ENCODE data around the gene TMEM171.

The TMEM171 gene

GRCh38 chr5:73139485-73139884 lies 19.1 kb downstream of the TMEM171 start:
- no peak for FAIRE-seq
- TF ChIP-seq POLR2A (IDR thresholded peaks at IDR 0.05; ENCODE audit: low read depth, low read length) = no peak
- no peak for TF ChIP-seq POLR2AphosphoS5 (IDR thresholded peaks at IDR 0.05; ENCODE audit: low read depth, low read length)
- TF ChIP-seq TAF1 (IDR thresholded peaks at IDR 0.05; ENCODE audit: low read depth, low read length) = no peak
- no peak for TF ChIP-seq POU2F2 (IDR thresholded peaks at IDR 0.05; ENCODE audit: low read depth, low read length)
- no peak for TF ChIP-seq PAX5 (IDR thresholded peaks at IDR 0.05; ENCODE audit: insufficient read depth, low read length, severe bottlenecking)
- no peak for TF ChIP-seq SPI1 (IDR thresholded peaks at IDR 0.05; ENCODE audit: low read depth, low read length)
- DNase-seq (ENCODE audit: insufficient read length, low spot score) = no peak

DNA sequence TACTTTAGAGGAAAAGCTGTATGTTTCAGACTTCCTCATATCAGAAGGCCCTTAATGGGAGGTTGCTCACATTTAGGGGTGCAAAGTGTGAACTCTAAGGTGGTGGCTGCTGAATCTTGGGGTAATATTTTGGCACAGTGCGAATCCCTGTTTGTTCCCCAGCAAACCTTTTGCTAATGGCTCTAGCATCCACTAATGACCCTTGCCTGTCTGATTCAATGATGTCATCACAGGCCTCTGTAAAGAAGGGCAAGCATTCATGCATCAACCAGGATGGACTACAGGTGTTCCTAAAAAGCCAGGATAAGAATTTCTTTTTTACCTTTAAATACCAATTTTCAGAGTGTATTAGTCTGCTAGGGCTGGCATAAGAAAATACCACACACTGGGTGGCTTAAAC lies 20.4 kb downstream of the TMEM171 start:
- no peak for DNase-seq (ENCODE audit: insufficient read length, low spot score)
- no peak for FAIRE-seq
- TF ChIP-seq POLR2A (IDR thresholded peaks at IDR 0.05; ENCODE audit: low read depth, low read length) (no peak), PAX5 (IDR thresholded peaks at IDR 0.05; ENCODE audit: insufficient read depth, low read length, severe bottlenecking) (no peak), SPI1 (IDR thresholded peaks at IDR 0.05; ENCODE audit: low read depth, low read length) (no peak), TAF1 (IDR thresholded peaks at IDR 0.05; ENCODE audit: low read depth, low read length) (no peak), POLR2AphosphoS5 (IDR thresholded peaks at IDR 0.05; ENCODE audit: low read depth, low read length) (no peak), POU2F2 (IDR thresholded peaks at IDR 0.05; ENCODE audit: low read depth, low read length) (no peak)

GRCh38 chr5:73142035-73142434 lies 21.7 kb downstream of the TMEM171 start:
- DNase-seq (ENCODE audit: insufficient read length, low spot score) (no peak), FAIRE-seq (no peak)
- no peak for TF ChIP-seq POU2F2 (IDR thresholded peaks at IDR 0.05; ENCODE audit: low read depth, low read length)
- no peak for TF ChIP-seq TAF1 (IDR thresholded peaks at IDR 0.05; ENCODE audit: low read depth, low read length)
- TF ChIP-seq PAX5 (IDR thresholded peaks at IDR 0.05; ENCODE audit: insufficient read depth, low read length, severe bottlenecking) = no peak
- TF ChIP-seq SPI1 (IDR thresholded peaks at IDR 0.05; ENCODE audit: low read depth, low read length) = no peak

GRCh38 chr5:73143716-73144115 lies 23.3 kb downstream of the TMEM171 start:
- no peak for FAIRE-seq
- TF ChIP-seq POLR2AphosphoS5 (IDR thresholded peaks at IDR 0.05; ENCODE audit: low read depth, low read length) (no peak), POLR2A (IDR thresholded peaks at IDR 0.05; ENCODE audit: low read depth, low read length) (no peak), TAF1 (IDR thresholded peaks at IDR 0.05; ENCODE audit: low read depth, low read length) (no peak), POU2F2 (IDR thresholded peaks at IDR 0.05; ENCODE audit: low read depth, low read length) (no peak), SPI1 (IDR thresholded peaks at IDR 0.05; ENCODE audit: low read depth, low read length) (no peak), PAX5 (IDR thresholded peaks at IDR 0.05; ENCODE audit: insufficient read depth, low read length, severe bottlenecking) (no peak)
- no peak for DNase-seq (ENCODE audit: insufficient read length, low spot score)

DNA sequence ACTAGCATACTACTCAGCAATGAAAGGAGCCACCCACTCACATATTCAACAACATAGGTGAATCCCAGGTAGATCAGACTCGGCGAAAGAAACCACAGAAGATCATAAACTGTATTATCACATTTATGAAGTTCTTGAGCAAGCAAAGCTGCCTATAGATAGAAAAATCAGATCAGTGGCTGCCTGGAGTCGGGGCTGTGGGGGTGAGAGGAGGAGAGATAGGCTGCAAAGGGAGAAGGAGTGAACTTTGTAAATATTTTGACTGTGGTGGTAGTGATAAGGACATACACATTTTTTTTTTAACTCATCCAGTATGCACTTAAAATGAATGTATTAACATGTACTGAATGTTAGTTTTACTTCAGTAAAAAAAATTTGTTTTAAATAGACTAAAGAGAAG lies 29.2 kb downstream of the TMEM171 start:
- no peak for TF ChIP-seq POLR2A (IDR thresholded peaks at IDR 0.05; ENCODE audit: low read depth, low read length)
- no peak for TF ChIP-seq POU2F2 (IDR thresholded peaks at IDR 0.05; ENCODE audit: low read depth, low read length)
- TF ChIP-seq PAX5 (IDR thresholded peaks at IDR 0.05; ENCODE audit: insufficient read depth, low read length, severe bottlenecking) = no peak
- no peak for TF ChIP-seq SPI1 (IDR thresholded peaks at IDR 0.05; ENCODE audit: low read depth, low read length)
- TF ChIP-seq TAF1 (IDR thresholded peaks at IDR 0.05; ENCODE audit: low read depth, low read length) = no peak
- TF ChIP-seq POLR2AphosphoS5 (IDR thresholded peaks at IDR 0.05; ENCODE audit: low read depth, low read length) = no peak
- FAIRE-seq (no peak), DNase-seq (ENCODE audit: insufficient read length, low spot score) (no peak)

DNA sequence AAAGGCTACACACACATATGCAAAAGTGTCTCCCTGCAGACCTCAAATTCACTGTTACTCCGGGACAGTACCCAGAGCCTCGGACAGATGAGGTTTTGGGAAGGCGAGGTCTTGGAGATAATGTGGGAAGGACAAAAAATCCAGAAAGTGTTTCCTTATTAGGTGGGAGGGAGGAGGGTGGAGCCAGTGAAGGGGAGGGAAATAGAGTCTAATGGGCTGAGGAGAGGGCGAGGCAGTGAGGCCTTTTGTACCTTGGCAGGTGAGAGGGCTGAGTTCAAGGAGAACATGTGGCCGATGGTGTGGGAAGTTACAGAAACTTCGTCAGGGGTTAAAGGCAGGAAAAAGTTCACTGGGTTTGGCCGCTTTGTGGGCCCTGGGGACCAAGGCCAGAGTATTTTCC lies 30.5 kb downstream of the TMEM171 start:
- TF ChIP-seq POU2F2 (IDR thresholded peaks at IDR 0.05; ENCODE audit: low read depth, low read length) (no peak), TAF1 (IDR thresholded peaks at IDR 0.05; ENCODE audit: low read depth, low read length) (no peak), POLR2A (IDR thresholded peaks at IDR 0.05; ENCODE audit: low read depth, low read length) (no peak)
- no peak for DNase-seq (ENCODE audit: insufficient read length, low spot score)
- no peak for FAIRE-seq

DNA sequence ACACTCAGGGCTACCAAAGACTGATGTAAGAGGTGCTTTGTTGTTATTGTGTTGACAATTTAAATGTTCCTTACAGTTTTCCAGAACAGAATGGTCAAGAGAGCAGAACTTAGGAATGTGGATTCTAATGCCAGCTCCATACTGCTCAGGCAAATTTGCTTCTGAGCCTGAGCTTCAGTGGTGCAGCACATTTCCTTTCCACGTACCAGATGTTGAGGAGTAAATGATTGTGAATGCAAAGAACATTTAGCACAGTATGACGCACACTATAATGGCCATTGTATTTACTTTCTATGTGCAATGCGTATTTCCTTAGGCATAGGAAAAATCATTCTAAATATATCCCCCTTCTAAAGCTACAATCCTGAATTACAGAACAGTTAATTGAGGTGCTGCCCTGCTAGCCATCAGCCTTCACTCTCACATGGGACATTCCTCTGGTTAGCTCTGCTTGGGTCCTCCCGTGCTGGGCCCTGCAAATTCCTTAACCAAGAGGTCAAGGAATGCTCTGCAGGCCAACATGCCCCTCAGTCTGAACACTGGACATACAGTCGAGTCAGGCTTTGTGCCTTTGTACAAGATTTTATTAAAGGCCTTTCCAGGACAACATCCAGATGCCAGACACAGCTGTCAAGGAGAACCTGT lies 31.5 kb downstream of the TMEM171 start:
- FAIRE-seq (no peak), DNase-seq (ENCODE audit: insufficient read length, low spot score) (no peak)
- TF ChIP-seq POLR2A (IDR thresholded peaks at IDR 0.05; ENCODE audit: low read depth, low read length) = no peak
- TF ChIP-seq TAF1 (IDR thresholded peaks at IDR 0.05; ENCODE audit: low read depth, low read length) = no peak

GRCh38 chr5:73152411-73153388 lies 32.3 kb downstream of the TMEM171 start:
- TF ChIP-seq SPI1 (IDR thresholded peaks at IDR 0.05; ENCODE audit: low read depth, low read length) = no peak
- no peak for TF ChIP-seq POU2F2 (IDR thresholded peaks at IDR 0.05; ENCODE audit: low read depth, low read length)
- no peak for TF ChIP-seq TAF1 (IDR thresholded peaks at IDR 0.05; ENCODE audit: low read depth, low read length)
- TF ChIP-seq POLR2A (IDR thresholded peaks at IDR 0.05; ENCODE audit: low read depth, low read length) = no peak
- TF ChIP-seq PAX5 (IDR thresholded peaks at IDR 0.05; ENCODE audit: insufficient read depth, low read length, severe bottlenecking) = no peak
- TF ChIP-seq POLR2AphosphoS5 (IDR thresholded peaks at IDR 0.05; ENCODE audit: low read depth, low read length) = no peak
- DNase-seq (ENCODE audit: insufficient read length, low spot score) (no peak), FAIRE-seq (no peak)

- TF ChIP-seq TAF1 (IDR thresholded peaks at IDR 0.05; ENCODE audit: low read depth, low read length) (no peak), PAX5 (IDR thresholded peaks at IDR 0.05; ENCODE audit: insufficient read depth, low read length, severe bottlenecking) (no peak), POU2F2 (IDR thresholded peaks at IDR 0.05; ENCODE audit: low read depth, low read length) (no peak), POLR2A (IDR thresholded peaks at IDR 0.05; ENCODE audit: low read depth, low read length) (no peak), POLR2AphosphoS5 (IDR thresholded peaks at IDR 0.05; ENCODE audit: low read depth, low read length) (no peak), SPI1 (IDR thresholded peaks at IDR 0.05; ENCODE audit: low read depth, low read length) (no peak)
- FAIRE-seq = no peak
- no peak for DNase-seq (ENCODE audit: insufficient read length, low spot score)
Measured at GRCh38 chr5:73153513-73153912, 33.1 kb downstream of the TMEM171 start.

Measured in GM12891 (cell line).